EH (cell line): Measurements from ENCODE around the gene ACE2.
"Not testable (repeated sequence)": the region's sequence is repeated elsewhere in the genome, so short reads cannot be mapped to it uniquely, and the experiment has no call there.

Source experiments
- DNase-seq: peaks from one replicate; pipeline ENCODE4 v3.0.0-alpha.2; 2015; ENCODE audit warnings: low read depth

Gene ACE2

GRCh38 chrX:15600745-15601144 is at the start of gene ACE2:
Gene ACE2, minus strand, starts transcription at chrX:15600960. Its CDS starts 49 bp downstream, at chrX:15600911.
- DNase-seq: no peak

GRCh38 chrX:15647510-15647909 is 46.8 kb upstream of the ACE2 start:
- DNase-seq: not testable (repeated sequence)

GRCh38 chrX:15646543-15646942 is 45.8 kb upstream of the ACE2 start:
- DNase-seq: no peak

GRCh38 chrX:15646031-15646430 is 45.3 kb upstream of the ACE2 start:
- no peak for DNase-seq

GRCh38 chrX:15645266-15645665 is 44.5 kb upstream of the ACE2 start:
- DNase-seq: no peak

- no peak for DNase-seq
These were observed 43.8 kb upstream of the ACE2 start for GRCh38 chrX:15644560-15644872.

GRCh38 chrX:15643786-15644559 is 43.2 kb upstream of the ACE2 start:
- no peak for DNase-seq

GRCh38 chrX:15631637-15632036 is 30.9 kb upstream of the ACE2 start:
- no peak for DNase-seq

GRCh38 chrX:15623054-15623453 is 22.3 kb upstream of the ACE2 start:
- DNase-seq: no peak

GRCh38 chrX:15619053-15619755 is 18.4 kb upstream of the ACE2 start:
- peak; percentile 6 for DNase-seq

GRCh38 chrX:15617111-15617510 is 16.4 kb upstream of the ACE2 start:
- DNase-seq: no peak

GRCh38 chrX:15616531-15616930 is 15.8 kb upstream of the ACE2 start:
- no peak for DNase-seq

GRCh38 chrX:15607067-15607466 is 6.3 kb upstream of the ACE2 start:
- no peak for DNase-seq

GRCh38 chrX:15606136-15606535 is 5.4 kb upstream of the ACE2 start:
- no peak for DNase-seq

GRCh38 chrX:15605226-15605625 is 4.5 kb upstream of the ACE2 start:
- DNase-seq: no peak

GRCh38 chrX:15602761-15603160 is 2.0 kb upstream of the ACE2 start:
- DNase-seq: no peak

GRCh38 chrX:15601932-15602331 is 1.2 kb upstream of the ACE2 start:
- DNase-seq: no peak

GRCh38 chrX:15600049-15600448 is 711 bp downstream of the ACE2 start:
- no peak for DNase-seq

- DNase-seq: no peak
These were observed 1.3 kb downstream of the ACE2 start for GRCh38 chrX:15599461-15599860.

GRCh38 chrX:15598026-15598425 is 2.7 kb downstream of the ACE2 start:
- peak; percentile 47 for DNase-seq

GRCh38 chrX:15594371-15594770 is 6.4 kb downstream of the ACE2 start:
- DNase-seq: no peak

GRCh38 chrX:15579778-15580747 is 20.7 kb downstream of the ACE2 start:
- DNase-seq: no peak

- peak; percentile 12 for DNase-seq
These were observed 24.7 kb downstream of the ACE2 start for GRCh38 chrX:15576019-15576418.
